ENCODE measurements around the gene TTLL9. TPM values are rescaled to one million over a fixed set of nuclear protein-coding genes. Genes with fewer than 3 reads are reported as not detected.

The TTLL9 gene
- total and polyA plus RNA-seq, 12 donors: 0.13 to 0.88 (median 0.23) TPM; not detected in 5

- H3K9me3 ChIP-seq (replicated peaks in 1 of 3): no peaks in the 10 kb centered on the region
- no peak overlapping the region for H3K4me3 ChIP-seq
- intact Hi-C loops (cut with DNase I): no loop called here
- no peaks in the 10 kb centered on the region for H3K27me3 ChIP-seq
- DNase-seq: no peak
- H3K4me1 ChIP-seq (replicated peaks in 1 of 2): peaks cover 8 to 12% of the 10 kb centered on the region in 2 donors
- no peak for TF ChIP-seq CTCF (IDR thresholded peaks at IDR 0.05)
- TF ChIP-seq POLR2A (IDR thresholded peaks at IDR 0.05): no peak
- no peak overlapping the region for H3K27ac ChIP-seq
- WGBS, 4 donors: 70 to 89% (median 75%) methylated on average over 7 to 17 of the region's 17 CpGs
- H3K36me3 ChIP-seq (replicated peaks in 1 of 2): no peaks in the 10 kb centered on the region
Observed at GRCh38 chr20:31831771-31832306, 38.6 kb upstream of the TTLL9 start.

- Histone ChIP-seq H3K36me3 (replicated peaks in 1 of 2) (no peaks in the 10 kb centered on the region), H3K4me3 (no peak overlapping the region), H3K9me3 (replicated peaks in 1 of 3) (no peaks in the 10 kb centered on the region), H3K4me1 (replicated peaks in 1 of 2) (peaks cover 8 to 23% of the 10 kb centered on the region in 2 donors), H3K27ac (peak overlapping the region in 1 of 5 donors; percentile 58), H3K27me3 (no peaks in the 10 kb centered on the region)
- TF ChIP-seq CTCF (IDR thresholded peaks at IDR 0.05) (peak; percentile 51 to 73 (median 60)), POLR2A (IDR thresholded peaks at IDR 0.05) (no peak)
- peak in 6 of 7 donors; percentile 49 to 80 (median 70) for DNase-seq
- intact Hi-C loops (cut with DNase I): no loop called here
- 29 to 59% (median 49%) methylated on average over 7 to 14 of the region's 14 CpGs for WGBS, 4 donors
Observed at GRCh38 chr20:31833130-31833930, 37.1 kb upstream of the TTLL9 start.

GRCh38 chr20:31833931-31834521, 36.4 kb upstream of the TTLL9 start:
- H3K4me1 ChIP-seq (replicated peaks in 1 of 2): peaks cover 8 to 23% of the 10 kb centered on the region in 2 donors
- H3K4me3 ChIP-seq: no peak overlapping the region
- H3K9me3 ChIP-seq (replicated peaks in 1 of 3): no peaks in the 10 kb centered on the region
- H3K27ac ChIP-seq: peak overlapping the region in 1 of 5 donors; percentile 58
- TF ChIP-seq CTCF (IDR thresholded peaks at IDR 0.05) (no peak), POLR2A (IDR thresholded peaks at IDR 0.05) (no peak)
- H3K36me3 ChIP-seq (replicated peaks in 1 of 2): no peaks in the 10 kb centered on the region
- intact Hi-C loops (cut with DNase I): no loop called here
- no peak for DNase-seq
- 69 to 80% (median 76%) methylated on average over 1 to 20 of the region's 20 CpGs for WGBS, 4 donors
- H3K27me3 ChIP-seq: no peaks in the 10 kb centered on the region

GRCh38 chr20:31835554-31835953, 34.9 kb upstream of the TTLL9 start:
- no peaks in the 10 kb centered on the region for H3K27me3 ChIP-seq
- intact Hi-C loops (cut with DNase I): no loop called here
- H3K4me3 ChIP-seq: no peak overlapping the region
- DNase-seq: no peak
- H3K4me1 ChIP-seq (replicated peaks in 1 of 2): peaks cover 8 to 23% of the 10 kb centered on the region in 2 donors
- WGBS, 4 donors: 76 to 93% (median 85%) methylated on average over 6 to 9 of the region's 9 CpGs
- no peaks in the 10 kb centered on the region for H3K9me3 ChIP-seq (replicated peaks in 1 of 3)
- H3K27ac ChIP-seq: peak overlapping the region in 1 of 5 donors; percentile 27
- no peaks in the 10 kb centered on the region for H3K36me3 ChIP-seq (replicated peaks in 1 of 2)
- TF ChIP-seq CTCF (IDR thresholded peaks at IDR 0.05): no peak
- no peak for TF ChIP-seq POLR2A (IDR thresholded peaks at IDR 0.05)

Measured in adrenal gland (tissue), 12 donors.